H9 (cell line): Measurements from ENCODE around the gene C2orf78. TPM values are rescaled to one million over a fixed set of nuclear protein-coding genes. Genes with fewer than 3 reads are reported as not detected.

ENCODE experiments used
- DNase-seq: peaks from one replicate; pipeline ENCODE4 v3.0.0-alpha.2; 2017
- H2AFZ ChIP-seq: one replicate; pipeline ENCODE4 v1.6.1; 2013; ENCODE audit warnings: mild to moderate bottlenecking, low read length, control low read depth, moderate library complexity
- H2AK5ac ChIP-seq: 2 replicates; pipeline ENCODE4 v1.6.1; 2013; ENCODE audit warnings: low read length, control low read depth, mixed read lengths; ENCODE audit not compliant: insufficient read length
- H2BK120ac ChIP-seq: one replicate; pipeline ENCODE4 v1.6.1; 2013; ENCODE audit warnings: low read depth, mild to moderate bottlenecking, low read length, control low read depth, inconsistent platforms; ENCODE audit not compliant: poor library complexity, severe bottlenecking
- H2BK12ac ChIP-seq: 2 replicates; pipeline ENCODE4 v1.6.1; 2013; ENCODE audit warnings: low read length, control low read depth, mixed read lengths, low read depth; ENCODE audit not compliant: insufficient read length
- H2BK15ac ChIP-seq: 2 replicates; pipeline ENCODE4 v1.6.1; 2013; ENCODE audit warnings: low read depth, low read length, control low read depth
- H2BK20ac ChIP-seq: one replicate; pipeline ENCODE4 v1.6.1; 2013; ENCODE audit warnings: low read depth, mild to moderate bottlenecking, low read length, control low read depth, inconsistent platforms; ENCODE audit not compliant: poor library complexity, severe bottlenecking
- H2BK5ac ChIP-seq: 2 replicates; pipeline ENCODE4 v1.6.1; 2013; ENCODE audit warnings: low read length, control low read depth, mixed read lengths; ENCODE audit not compliant: insufficient read length
- H3K14ac ChIP-seq: 2 replicates; pipeline ENCODE4 v1.6.1; 2013; ENCODE audit warnings: low read length, control low read depth; ENCODE audit not compliant: insufficient read depth
- H3K18ac ChIP-seq: 2 replicates; pipeline ENCODE4 v1.6.1; 2013; ENCODE audit warnings: low read depth, mild to moderate bottlenecking, mixed read lengths, low read length, control low read depth; ENCODE audit not compliant: insufficient read length
- H3K23ac ChIP-seq: 2 replicates; pipeline ENCODE4 v1.6.1; 2013; ENCODE audit warnings: low read length, control low read depth, mixed read lengths, low read depth; ENCODE audit not compliant: insufficient read length
- H3K23me2 ChIP-seq: 2 replicates; pipeline ENCODE4 v1.6.1; 2013; ENCODE audit warnings: low read depth, mild to moderate bottlenecking, mixed read lengths, low read length, control low read depth; ENCODE audit not compliant: insufficient read length, poor library complexity, severe bottlenecking
- H3K27ac ChIP-seq: 2 replicates; pipeline ENCODE4 v1.5.1; 2013; ENCODE audit warnings: low read length, control low read depth, mixed read lengths, low read depth; ENCODE audit not compliant: insufficient read length
- H3K27me3 ChIP-seq: 2 replicates; pipeline ENCODE4 v1.6.1; 2013; ENCODE audit warnings: low read length, control low read depth, inconsistent platforms; ENCODE audit not compliant: insufficient read depth
- H3K4ac ChIP-seq: 2 replicates; pipeline ENCODE4 v1.6.1; 2013; ENCODE audit warnings: low read depth, mild to moderate bottlenecking, control low read depth, inconsistent platforms, low read length, moderate library complexity
- H3K4me1 ChIP-seq: 2 replicates; pipeline ENCODE4 v1.6.1; 2013; ENCODE audit warnings: low read length, control low read depth, inconsistent platforms; ENCODE audit not compliant: insufficient read depth
- H3K4me2 ChIP-seq: 2 replicates; pipeline ENCODE4 v1.6.1; 2013; ENCODE audit warnings: low read length, control low read depth, mixed read lengths; ENCODE audit not compliant: insufficient read length, insufficient read depth
- H3K56ac ChIP-seq: 2 replicates; pipeline ENCODE4 v1.6.1; 2013; ENCODE audit warnings: low read depth, mild to moderate bottlenecking, mixed read lengths, low read length, control low read depth; ENCODE audit not compliant: insufficient read length
- H3K79me1 ChIP-seq: 2 replicates; pipeline ENCODE4 v1.6.1; 2013; ENCODE audit warnings: low read depth, mild to moderate bottlenecking, moderate library complexity, low read length, control low read depth, inconsistent platforms; ENCODE audit not compliant: insufficient read depth, poor library complexity, severe bottlenecking
- H3K79me2 ChIP-seq: 2 replicates; pipeline ENCODE4 v1.6.1; 2013; ENCODE audit warnings: low read length, control low read depth, inconsistent platforms; ENCODE audit not compliant: insufficient read depth
- H3K9ac ChIP-seq: 2 replicates; pipeline ENCODE4 v1.6.1; 2013; ENCODE audit warnings: low read length, control low read depth, mixed read lengths; ENCODE audit not compliant: insufficient read length; ENCODE audit errors: extremely low read depth
- H3K9me3 ChIP-seq: one replicate; pipeline ENCODE4 v1.6.1; 2013; ENCODE audit warnings: low read depth, low read length, inconsistent platforms; ENCODE audit not compliant: control insufficient read depth
- H3T11ph ChIP-seq: one replicate; pipeline ENCODE4 v1.6.1; 2013; ENCODE audit warnings: mild to moderate bottlenecking, low read length, control low read depth, inconsistent platforms
- H4K20me1 ChIP-seq: one replicate; pipeline ENCODE4 v1.6.1; 2013; ENCODE audit not compliant: control insufficient read depth, insufficient read length, insufficient read depth
- H4K5ac ChIP-seq: 2 replicates; pipeline ENCODE4 v1.6.1; 2013; ENCODE audit warnings: low read depth, mild to moderate bottlenecking, mixed read lengths, low read length, control low read depth; ENCODE audit not compliant: insufficient read length
- H4K8ac ChIP-seq: replicated peaks from 2 replicates; pipeline ENCODE4 v1.6.1; 2013; ENCODE audit warnings: low read length, control low read depth, mixed read lengths, low read depth; ENCODE audit not compliant: insufficient read length
- H4K91ac ChIP-seq: 2 replicates; pipeline ENCODE4 v1.6.1; 2013; ENCODE audit warnings: low read depth, mild to moderate bottlenecking, moderate library complexity, mixed read lengths, low read length, control low read depth; ENCODE audit not compliant: insufficient read length
- H3K27ac Mint-ChIP-seq, 3 experiments: 2 replicates in 2 of 3; 3 replicates in 1 of 3; pipeline ENCODE4 v1.8.0; 2020 to 2021; ENCODE audit warnings: mixed read lengths in 3 of 3, mild to moderate bottlenecking in 1 of 3, moderate library complexity in 1 of 3
- H3K27me3 Mint-ChIP-seq: 2 replicates; pipeline ENCODE4 v1.8.0; 2021; ENCODE audit warnings: low read depth, mild to moderate bottlenecking, moderate library complexity, mixed read lengths
- H3K36me3 Mint-ChIP-seq, 3 experiments: 2 replicates in 2 of 3; 3 replicates in 1 of 3; pipeline ENCODE4 v1.8.0; 2020 to 2021; ENCODE audit warnings: low read depth in 3 of 3, mixed read lengths in 3 of 3; ENCODE audit not compliant: insufficient read depth in 1 of 3
- H3K4me1 Mint-ChIP-seq, 2 experiments: 2 replicates each; pipeline ENCODE4 v1.8.0; 2020; ENCODE audit warnings: mixed read lengths in 2 of 2
- H3K4me3 Mint-ChIP-seq, 2 experiments: 2 replicates in 1 of 2; 3 replicates in 1 of 2; pipeline ENCODE4 v1.8.0; 2020 to 2021; ENCODE audit warnings: mild to moderate bottlenecking in 2 of 2, mixed read lengths in 2 of 2, moderate library complexity in 1 of 2
- H3K9me3 Mint-ChIP-seq, 2 experiments: 2 replicates in 1 of 2; 3 replicates in 1 of 2; pipeline ENCODE4 v1.8.0; 2020; ENCODE audit warnings: mild to moderate bottlenecking in 2 of 2, mixed read lengths in 2 of 2, moderate library complexity in 1 of 2
- CTCF ChIP-seq: fragments of 200-600 bp; sonication (generic); conservative IDR thresholded peaks from 3 replicates; pipeline ENCODE4 v1.8.0; 2021; ENCODE audit warnings: antibody characterized with exemption, mild to moderate bottlenecking
- WGBS: extraction: QIAGEN DNeasy Blood & Tissue Kit; methylation state at CpG from one replicate; pipeline ENCODE4 v1.1.7; 2013; ENCODE audit warnings: missing lambda C conversion rate, low lambda C conversion rate, mixed read lengths; ENCODE audit not compliant: insufficient read length; ENCODE audit errors: extremely low coverage; 5-methylcytosine and 5-hydroxymethylcytosine counted together
- total RNA-seq: library from RNA; stranded (reverse); gene quantifications from 2 replicates; pipeline ENCODE4 v1.2.1, GENCODE V29; 2021

The C2orf78 gene
- total RNA-seq, 1 experiment from 2014 or later = 0.09 TPM

DNA sequence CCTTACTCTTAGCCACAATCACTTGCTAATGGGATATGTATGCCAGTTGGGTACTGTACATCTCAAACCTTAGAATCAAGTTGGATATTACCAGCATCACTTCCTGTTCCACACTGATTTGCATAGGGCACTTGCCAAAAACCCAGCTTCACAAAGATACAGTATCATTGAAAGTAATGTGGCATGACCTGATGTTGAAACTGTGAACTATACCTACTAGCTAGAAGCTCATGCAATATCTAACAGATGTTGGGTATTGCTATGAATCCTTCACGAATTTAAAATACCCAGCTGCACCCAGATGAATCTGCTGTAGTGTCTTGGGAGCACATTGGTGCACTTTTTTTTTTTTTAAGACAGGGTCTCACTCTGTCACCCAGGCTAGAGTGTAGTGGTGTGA lies 38.3 kb downstream of the C2orf78 start:
- Histone ChIP-seq H3K56ac (no peak overlapping the region), H4K8ac (no peak overlapping the region), H3K9ac (no peak overlapping the region), H3K9me3 (no peaks in the 10 kb centered on the region), H3K4me2 (no peak overlapping the region), H3K4ac (no peak overlapping the region), H2BK20ac (no peak overlapping the region), H3K79me2 (no peaks in the 10 kb centered on the region), H2AFZ (no peak overlapping the region), H3K27me3 (no peaks in the 10 kb centered on the region), H2AK5ac (no peak overlapping the region), H4K91ac (no peak overlapping the region), H3K79me1 (no peaks in the 10 kb centered on the region), H3K4me1 (no peaks in the 10 kb centered on the region; the same call in 1 of the 2 replicates), H3K14ac (no peak overlapping the region), H3T11ph (no peak overlapping the region), H2BK120ac (no peak overlapping the region), H3K18ac (no peak overlapping the region), H4K20me1 (no peaks in the 10 kb centered on the region), H2BK12ac (no peak overlapping the region), H3K27ac (no peak overlapping the region), H3K23ac (no peak overlapping the region), H2BK15ac (no peak overlapping the region), H4K5ac (no peak overlapping the region), H3K23me2 (no peaks in the 10 kb centered on the region), H2BK5ac (no peak overlapping the region)
- H3K4me1 Mint-ChIP-seq = peaks cover 7 to 10% of the 10 kb centered on the region in 2 experiments
- H3K4me3 Mint-ChIP-seq = no peak overlapping the region
- TF ChIP-seq CTCF = no peak
- DNase-seq = no peak
- H3K27me3 Mint-ChIP-seq = peaks cover 33% of the 10 kb centered on the region
- H3K36me3 Mint-ChIP-seq = no peaks in the 10 kb centered on the region
- H3K27ac Mint-ChIP-seq = no peak overlapping the region
- no peaks in the 10 kb centered on the region for H3K9me3 Mint-ChIP-seq
- WGBS = no CpG with 5 or more reads among the region's 1 CpG
